Breast epithelium (tissue), 4 donors: ENCODE data around the gene KRT79. TPM values are rescaled to one million over a fixed set of nuclear protein-coding genes. Genes with fewer than 3 reads are reported as not detected.

ENCODE experiments used
- DNase-seq, 2 donors: peaks; one replicate each; pipeline ENCODE4 v3.0.0-alpha.2; 2019; ENCODE audit warnings: low spot score in 2 of 2
- H3K27ac ChIP-seq, 2 donors: fragments of 200-600 bp; sonication (generic) in 1 of 2; one replicate each; pipeline ENCODE4 v1.5.1; 2016 to 2019; ENCODE audit warnings: mild to moderate bottlenecking in 1 of 2
- H3K27me3 ChIP-seq, 2 donors: fragments of 200-600 bp; sonication (generic) in 1 of 2; one replicate each; pipeline versions ENCODE4 v1.5.1 to v1.6.0; 2017 to 2019; ENCODE audit warnings: control low read depth in 1 of 2, mild to moderate bottlenecking in 1 of 2
- H3K36me3 ChIP-seq: fragments of 200-600 bp; one replicate; pipeline ENCODE4 v1.5.1; 2019
- H3K4me1 ChIP-seq, 2 donors: fragments of 200-600 bp; sonication (generic); one replicate each; pipeline ENCODE4 v1.5.1; 2016 to 2019; ENCODE audit warnings: control low read depth in 1 of 2
- H3K4me3 ChIP-seq, 3 donors: fragments of 200-600 bp; sonication (generic); 1 replicate in 2 of 3; 2 replicates in 1 of 3; pipeline ENCODE4 v1.5.1; 2016 to 2019; ENCODE audit warnings: mild to moderate bottlenecking in 3 of 3, moderate library complexity in 2 of 3
- H3K9me3 ChIP-seq, 2 donors: fragments of 200-600 bp; sonication (generic) in 1 of 2; one replicate each; pipeline ENCODE4 v1.5.1; 2016 to 2019; ENCODE audit warnings: control low read depth in 1 of 2
- CTCF ChIP-seq, 3 donors: fragments of 450-650 bp; IDR thresholded peaks; one replicate each; pipeline ENCODE4 v1.5.1; 2016 to 2017; ENCODE audit warnings: antibody characterized with exemption in 3 of 3, mild to moderate bottlenecking in 3 of 3, moderate library complexity in 3 of 3
- POLR2A ChIP-seq: fragments of 450-650 bp; IDR thresholded peaks from one replicate; pipeline ENCODE4 v1.6.1; 2016; ENCODE audit warnings: antibody characterized with exemption, mild to moderate bottlenecking, moderate library complexity
- POLR2AphosphoS5 ChIP-seq, 3 donors: sonication (generic); formaldehyde crosslinking; IDR thresholded peaks; one replicate each; pipeline ENCODE4 v1.6.1; 2017; ENCODE audit warnings: antibody characterized with exemption in 3 of 3
- intact Hi-C: fragments of 100-400 bp; cut with DNase I; formaldehyde crosslinking; loops from one replicate; pipeline ENCODE4 v1.15.1; 2023; ENCODE audit warnings: low total_unique reads
- total RNA-seq, 3 donors: library from RNA; depleted of rRNA; stranded (reverse); fragments of >200 nt; gene quantifications; one replicate each; pipeline ENCODE4 v1.1.0, GENCODE V29; 2016

Gene KRT79
- total RNA-seq, 3 donors from 2014 or later: 0.48 to 1.3 TPM; not detected in 1

GRCh38 chr12:52788876-52789636 lies 45.1 kb downstream of the KRT79 start:
- intact Hi-C loops: no loop called here
- H3K27ac ChIP-seq: no peak overlapping the region
- no peaks in the 10 kb centered on the region for H3K36me3 ChIP-seq
- no peak for DNase-seq
- TF ChIP-seq POLR2AphosphoS5 (IDR thresholded peaks at IDR 0.05): no peak
- TF ChIP-seq POLR2A: no peak
- TF ChIP-seq CTCF (IDR thresholded peaks at IDR 0.05): no peak
- H3K27me3 ChIP-seq: peaks cover 0 to 8% of the 10 kb centered on the region in 2 donors
- no peaks in the 10 kb centered on the region for H3K9me3 ChIP-seq
- H3K4me3 ChIP-seq: no peak overlapping the region
- H3K4me1 ChIP-seq: no peaks in the 10 kb centered on the region

GRCh38 chr12:52788192-52788875 lies 45.8 kb downstream of the KRT79 start:
- no peak overlapping the region for H3K4me3 ChIP-seq
- no peak for DNase-seq
- intact Hi-C loops: no loop called here
- H3K9me3 ChIP-seq: no peaks in the 10 kb centered on the region
- peaks cover 0 to 8% of the 10 kb centered on the region in 2 donors for H3K27me3 ChIP-seq
- no peaks in the 10 kb centered on the region for H3K36me3 ChIP-seq
- no peak overlapping the region for H3K27ac ChIP-seq
- H3K4me1 ChIP-seq: no peaks in the 10 kb centered on the region
- no peak for TF ChIP-seq POLR2AphosphoS5 (IDR thresholded peaks at IDR 0.05)
- no peak for TF ChIP-seq CTCF (IDR thresholded peaks at IDR 0.05)
- no peak for TF ChIP-seq POLR2A

- Histone ChIP-seq H3K9me3 (no peaks in the 10 kb centered on the region), H3K4me3 (no peak overlapping the region), H3K27me3 (peaks cover 0 to 8% of the 10 kb centered on the region in 2 donors), H3K36me3 (no peaks in the 10 kb centered on the region), H3K4me1 (no peaks in the 10 kb centered on the region), H3K27ac (no peak overlapping the region)
- intact Hi-C loops: no loop called here
- DNase-seq: no peak
- TF ChIP-seq POLR2A: no peak
- no peak for TF ChIP-seq POLR2AphosphoS5 (IDR thresholded peaks at IDR 0.05)
- no peak for TF ChIP-seq CTCF (IDR thresholded peaks at IDR 0.05)
These were observed 46.6 kb downstream of the KRT79 start for GRCh38 chr12:52787324-52788191.

- Histone ChIP-seq H3K4me3 (no peak overlapping the region), H3K27me3 (peaks cover 0 to 4% of the 10 kb centered on the region in 2 donors), H3K27ac (no peak overlapping the region), H3K9me3 (no peaks in the 10 kb centered on the region), H3K4me1 (no peaks in the 10 kb centered on the region), H3K36me3 (no peaks in the 10 kb centered on the region)
- intact Hi-C loops: no loop called here
- no peak for DNase-seq
- TF ChIP-seq POLR2AphosphoS5 (IDR thresholded peaks at IDR 0.05) (no peak), CTCF (IDR thresholded peaks at IDR 0.05) (no peak), POLR2A (no peak)
These were observed 49.2 kb downstream of the KRT79 start for GRCh38 chr12:52784909-52785308.
